Transverse colon (tissue), 4 donors: Measurements from ENCODE around the gene CLIP1.
"Not testable (repeated sequence)": the region's sequence is repeated elsewhere in the genome, so short reads cannot be mapped to it uniquely, and the experiment has no call there.

Experiments
- CTCF ChIP-seq, 5 experiments: fragments of 200-600 bp in 3 of 5; fragments of 450-650 bp in 2 of 5; sonication (generic) in 3 of 5; IDR thresholded peaks; 1 replicate in 2 of 5; 2 replicates in 3 of 5; pipeline ENCODE4 v1.5.1; 2016 to 2017; ENCODE audit warnings: antibody characterized with exemption in 5 of 5, inconsistent platforms in 3 of 5, mild to moderate bottlenecking in 2 of 5, moderate library complexity in 1 of 5
- POLR2A ChIP-seq: fragments of 450-650 bp; IDR thresholded peaks from one replicate; pipeline ENCODE4 v1.6.1; 2016; ENCODE audit warnings: antibody characterized with exemption, mild to moderate bottlenecking, moderate library complexity
- POLR2AphosphoS5 ChIP-seq, 3 donors: sonication (generic); formaldehyde crosslinking; IDR thresholded peaks; one replicate each; pipeline ENCODE4 v1.6.1; 2016; ENCODE audit warnings: antibody characterized with exemption in 3 of 3

- not testable (repeated sequence) for TF ChIP-seq CTCF (IDR thresholded peaks at IDR 0.05); POLR2A; POLR2AphosphoS5 (IDR thresholded peaks at IDR 0.05)
Measured at GRCh38 chr12:122447825-122448224, 25.4 kb upstream of the CLIP1 start.
